ENCODE results near the gene MCC.

Gene MCC

GRCh38 chr5:113266913-113267227 is 221.4 kb downstream of the MCC start:
- no peak overlapping the region for H3K4me3 ChIP-seq (ENCODE audit: low read length)
- no peak for TF ChIP-seq CTCF (conservative IDR thresholded peaks at IDR 0.05; ENCODE audit: low read depth, low read length)
- DNase-seq (ENCODE audit: low read depth), result no peak

GRCh38 chr5:113266227-113266912 is 221.9 kb downstream of the MCC start:
- no peak for TF ChIP-seq CTCF (conservative IDR thresholded peaks at IDR 0.05; ENCODE audit: low read depth, low read length)
- no peak for DNase-seq (ENCODE audit: low read depth)
- H3K4me3 ChIP-seq (ENCODE audit: low read length), result no peak overlapping the region

GRCh38 chr5:113265190-113265589 is 223.1 kb downstream of the MCC start:
- DNase-seq (ENCODE audit: low read depth), result no peak
- H3K4me3 ChIP-seq (ENCODE audit: low read length), result no peak overlapping the region
- no peak for TF ChIP-seq CTCF (conservative IDR thresholded peaks at IDR 0.05; ENCODE audit: low read depth, low read length)

- DNase-seq (ENCODE audit: low read depth), result no peak
- no peak for TF ChIP-seq CTCF (conservative IDR thresholded peaks at IDR 0.05; ENCODE audit: low read depth, low read length)
- no peak overlapping the region for H3K4me3 ChIP-seq (ENCODE audit: low read length)
Measured at GRCh38 chr5:113264046-113264445, 224.2 kb downstream of the MCC start.

GRCh38 chr5:113263545-113263944 is 224.7 kb downstream of the MCC start:
- no peak for DNase-seq (ENCODE audit: low read depth)
- no peak overlapping the region for H3K4me3 ChIP-seq (ENCODE audit: low read length)
- TF ChIP-seq CTCF (conservative IDR thresholded peaks at IDR 0.05; ENCODE audit: low read depth, low read length), result no peak

GRCh38 chr5:113262674-113263073 is 225.6 kb downstream of the MCC start:
- TF ChIP-seq CTCF (conservative IDR thresholded peaks at IDR 0.05; ENCODE audit: low read depth, low read length), result no peak
- H3K4me3 ChIP-seq (ENCODE audit: low read length), result no peak overlapping the region
- no peak for DNase-seq (ENCODE audit: low read depth)

- H3K4me3 ChIP-seq (ENCODE audit: low read length), result no peak overlapping the region
- DNase-seq (ENCODE audit: low read depth), result no peak
- TF ChIP-seq CTCF (conservative IDR thresholded peaks at IDR 0.05; ENCODE audit: low read depth, low read length), result no peak
Measured at GRCh38 chr5:113259034-113259433, 229.2 kb downstream of the MCC start.
